Muscle of back (tissue), 11 donors: ENCODE data around the gene ARFGAP3. TPM values are rescaled to one million over a fixed set of nuclear protein-coding genes. Genes with fewer than 3 reads are reported as not detected.

ENCODE experiments used
- DNase-seq, 3 donors: peaks; one replicate each; pipeline versions ENCODE4 v3.0.0 to v3.0.0-alpha.2; 2013
- polyA plus RNA-seq, 10 donors: library from polyadenylated mRNA; unstranded; fragments of 120-200 nt; gene quantifications; one replicate each; pipeline ENCODE4 v1.2.1, GENCODE V29; 2013; ENCODE audit not compliant: insufficient read length in 10 of 10

The ARFGAP3 gene
- polyA plus RNA-seq, 10 donors: 31.2 to 45.6 (median 37.5) TPM

GRCh38 chr22:42865536-42865935 lies 8.5 kb upstream of the ARFGAP3 start:
- DNase-seq: no peak

- peak in 1 of 3 donors; percentile 78 for DNase-seq
Observed at GRCh38 chr22:42863349-42863961, 6.4 kb upstream of the ARFGAP3 start.

- DNase-seq: no peak
Observed at GRCh38 chr22:42862045-42862734, 5.1 kb upstream of the ARFGAP3 start.

- no peak for DNase-seq
Observed at GRCh38 chr22:42860968-42861367, 3.9 kb upstream of the ARFGAP3 start.

DNA sequence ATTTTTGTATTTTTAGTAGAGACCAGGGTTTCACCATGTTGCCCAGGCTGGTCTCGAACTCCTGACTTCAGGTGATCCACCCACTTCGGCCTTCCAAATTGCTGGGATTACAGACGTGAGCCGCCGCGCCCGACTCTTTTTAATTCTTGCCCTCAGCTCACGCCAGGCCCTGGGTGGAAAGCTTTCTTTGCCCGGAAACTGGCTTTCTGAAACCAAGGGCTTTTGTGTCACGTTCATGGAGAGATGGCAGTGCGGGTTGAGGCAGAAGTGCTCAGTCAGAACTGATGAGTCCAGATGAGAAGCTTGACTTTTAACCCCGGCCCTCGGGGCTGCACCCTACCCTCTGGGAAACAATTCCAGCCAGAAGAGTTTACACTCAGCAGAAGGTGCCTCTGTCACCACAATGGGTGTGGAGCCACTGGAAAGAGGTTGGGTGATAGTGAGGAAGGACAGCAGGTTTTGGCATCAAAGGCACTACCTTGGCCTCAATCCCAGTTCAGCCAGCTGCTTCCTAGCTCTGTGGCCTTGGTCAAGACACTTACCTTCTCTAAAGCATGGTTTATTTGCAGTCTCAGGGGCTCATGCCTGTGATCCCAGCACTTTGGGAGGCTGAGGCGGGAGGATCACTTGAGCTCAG lies 890 bp upstream of the ARFGAP3 start:
- peak in 1 of 3 donors; percentile 34 for DNase-seq

- DNase-seq: peak in 2 of 3 donors; percentile 53 to 76
Observed at GRCh38 chr22:42856179-42856864, 751 bp downstream of the ARFGAP3 start.

GRCh38 chr22:42855721-42856120 lies 1.4 kb downstream of the ARFGAP3 start:
- no peak for DNase-seq

- no peak for DNase-seq
Observed at GRCh38 chr22:42855211-42855610, 1.9 kb downstream of the ARFGAP3 start.

DNA sequence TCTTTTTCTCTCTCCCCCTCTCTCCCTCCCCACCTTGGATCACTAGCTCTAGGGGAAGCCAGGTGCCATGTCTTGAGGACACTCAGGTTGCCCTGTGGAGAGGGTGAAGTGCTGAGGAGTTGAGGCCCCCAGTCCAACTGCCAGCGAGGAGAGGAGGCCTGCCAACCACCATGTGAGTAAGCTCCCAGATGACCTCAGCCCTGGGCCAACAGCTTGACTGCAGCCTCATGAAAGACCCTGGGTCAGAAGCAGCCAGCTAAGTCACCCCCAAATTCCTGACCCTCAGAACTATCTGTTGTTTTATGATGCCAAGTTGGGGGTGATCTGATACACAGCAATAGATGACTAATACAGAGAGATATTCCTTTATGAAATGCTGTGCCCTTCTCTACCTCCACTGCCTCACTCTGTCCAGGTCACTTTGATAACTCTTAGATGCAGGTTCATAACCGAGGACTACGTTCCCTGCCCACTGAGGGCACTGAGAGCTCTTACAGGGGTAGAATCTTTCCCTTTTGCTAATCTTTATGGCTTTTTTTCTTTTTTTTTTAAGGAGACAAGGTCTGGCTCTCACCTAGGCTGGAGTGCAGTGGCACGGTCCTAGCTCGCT lies 8.0 kb downstream of the ARFGAP3 start:
- DNase-seq: no peak

- DNase-seq: no peak
Observed at GRCh38 chr22:42847110-42847509, 10.0 kb downstream of the ARFGAP3 start.

DNA sequence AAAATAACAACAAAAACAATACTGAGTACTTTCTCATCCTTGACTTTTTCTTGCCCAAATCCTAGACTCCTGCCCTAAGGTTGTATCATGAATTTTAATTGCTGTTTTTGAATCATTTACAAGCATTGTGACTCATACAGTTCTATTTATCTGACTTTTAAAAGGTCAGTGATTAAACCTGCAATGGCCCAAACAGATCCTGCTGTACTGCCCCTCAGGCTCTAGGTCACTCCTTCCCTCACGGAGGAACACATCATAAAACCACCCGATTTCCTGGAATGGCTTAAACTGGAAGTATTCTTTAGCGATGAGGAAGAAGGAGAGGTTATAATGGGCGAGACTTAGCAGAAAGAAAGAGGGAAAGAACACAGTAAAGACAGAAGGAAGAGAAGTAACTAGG lies 12.3 kb downstream of the ARFGAP3 start:
- DNase-seq: no peak

DNA sequence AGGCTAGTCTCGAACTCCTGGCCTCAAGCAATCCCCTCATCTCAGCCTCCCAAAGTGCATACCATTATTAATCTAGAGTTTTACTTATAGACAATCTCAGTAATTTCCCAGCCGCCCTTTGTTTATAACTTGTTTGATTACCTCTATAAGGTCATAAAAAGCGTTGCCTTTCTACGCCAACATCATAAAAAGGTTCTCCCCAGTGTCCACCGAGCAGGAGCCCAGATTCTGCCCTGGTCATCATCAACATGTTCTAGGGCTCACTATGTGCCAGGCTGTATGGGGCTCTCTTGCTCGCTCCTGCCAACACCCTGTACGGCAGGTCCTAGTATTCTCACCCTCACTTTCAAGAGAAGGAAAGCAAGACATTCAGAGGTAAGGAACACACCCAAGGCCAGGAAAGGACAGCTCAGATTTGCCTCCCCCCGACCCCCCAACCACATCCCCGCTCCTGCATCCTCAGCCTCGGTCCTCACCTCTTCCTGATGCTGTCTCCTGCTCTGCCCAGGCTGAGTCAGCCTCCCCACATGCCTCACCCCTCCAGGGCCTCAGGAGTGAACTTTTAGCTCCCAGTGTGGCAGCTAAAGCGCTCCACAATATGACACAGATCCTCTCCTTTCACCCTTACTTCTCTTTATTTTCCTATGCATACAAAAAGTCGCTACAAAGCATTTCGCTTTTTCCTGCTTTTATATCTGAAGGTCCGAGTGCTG lies 14.3 kb downstream of the ARFGAP3 start:
- DNase-seq: no peak

- DNase-seq: peak in 1 of 3 donors; percentile 40
Observed at GRCh38 chr22:42841444-42841843, 15.6 kb downstream of the ARFGAP3 start.

- DNase-seq: no peak
Observed at GRCh38 chr22:42837556-42837955, 19.5 kb downstream of the ARFGAP3 start.

GRCh38 chr22:42836026-42836425 lies 21.0 kb downstream of the ARFGAP3 start:
- DNase-seq: no peak

DNA sequence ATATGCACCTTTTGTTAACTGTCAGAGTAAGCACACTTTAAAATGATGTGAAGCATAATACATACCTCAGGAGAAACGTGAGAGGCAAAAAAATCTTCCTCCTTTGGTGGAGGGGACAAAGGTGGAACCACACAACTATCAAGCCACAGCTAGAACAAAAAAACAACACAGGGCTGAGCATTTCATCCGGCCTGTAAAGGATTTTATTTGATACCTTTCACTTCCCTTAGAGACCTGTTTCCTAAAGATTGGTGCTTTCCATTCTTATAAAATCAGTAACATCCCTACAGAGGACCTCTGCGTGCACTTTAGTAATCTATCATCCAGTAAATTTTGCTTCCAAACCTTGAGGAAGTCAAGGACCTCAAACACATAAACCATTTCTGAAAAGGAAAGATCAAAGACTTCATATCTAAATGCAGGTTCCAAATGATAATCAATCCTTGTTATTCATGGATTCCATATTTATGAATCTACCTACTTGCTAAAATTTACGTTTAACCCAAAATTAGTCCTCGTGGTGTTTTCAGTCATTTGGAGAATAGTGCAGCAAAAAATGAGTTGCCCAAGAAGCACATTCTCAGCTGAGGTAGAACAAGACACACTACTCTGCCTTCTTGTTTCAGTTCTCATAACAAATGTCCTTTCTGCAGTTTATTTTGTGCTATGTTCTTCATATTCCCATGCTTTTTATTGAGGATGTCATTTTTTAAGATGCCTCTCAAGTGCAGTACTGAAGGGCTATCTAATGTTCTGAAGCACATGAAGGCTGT lies 22.7 kb downstream of the ARFGAP3 start:
- no peak for DNase-seq

DNA sequence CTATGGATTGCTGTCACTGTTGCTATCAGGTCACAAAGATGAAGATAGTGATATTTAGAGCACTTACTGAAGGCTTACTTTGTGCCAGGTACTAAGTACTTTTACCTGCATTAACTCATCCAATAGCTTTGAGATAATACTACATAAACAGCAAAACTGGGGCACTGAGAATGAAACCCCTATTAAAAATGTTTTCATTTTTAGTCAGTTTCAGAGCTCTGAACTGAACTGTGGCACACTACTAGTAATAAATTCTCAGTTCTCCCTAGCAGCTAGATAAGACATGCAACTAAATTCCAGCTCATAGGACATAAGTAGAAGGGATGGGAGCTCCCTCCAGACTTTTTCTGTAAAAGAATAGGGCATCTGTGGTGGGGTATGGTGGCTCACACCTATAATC lies 24.0 kb downstream of the ARFGAP3 start:
- no peak for DNase-seq

DNA sequence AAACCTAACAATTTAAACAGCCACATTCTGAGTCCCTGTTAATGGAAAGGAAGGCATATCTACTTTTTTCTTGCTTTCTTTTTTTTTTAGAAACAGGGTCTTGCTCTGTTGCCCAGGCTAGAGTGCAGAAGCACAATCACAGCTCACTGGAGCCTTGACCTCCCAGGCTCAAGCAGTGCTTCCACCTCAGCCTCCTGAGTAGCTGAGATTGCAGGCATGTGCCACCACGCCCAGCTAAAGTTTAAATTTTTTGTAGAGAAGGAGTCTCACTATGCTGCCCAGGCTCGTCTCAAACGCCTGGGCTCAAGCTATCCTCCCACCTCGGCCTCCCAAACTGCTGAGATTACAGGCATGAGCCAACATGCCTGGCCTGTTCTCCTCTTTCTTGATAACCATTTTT lies 25.4 kb downstream of the ARFGAP3 start:
- no peak for DNase-seq

DNA sequence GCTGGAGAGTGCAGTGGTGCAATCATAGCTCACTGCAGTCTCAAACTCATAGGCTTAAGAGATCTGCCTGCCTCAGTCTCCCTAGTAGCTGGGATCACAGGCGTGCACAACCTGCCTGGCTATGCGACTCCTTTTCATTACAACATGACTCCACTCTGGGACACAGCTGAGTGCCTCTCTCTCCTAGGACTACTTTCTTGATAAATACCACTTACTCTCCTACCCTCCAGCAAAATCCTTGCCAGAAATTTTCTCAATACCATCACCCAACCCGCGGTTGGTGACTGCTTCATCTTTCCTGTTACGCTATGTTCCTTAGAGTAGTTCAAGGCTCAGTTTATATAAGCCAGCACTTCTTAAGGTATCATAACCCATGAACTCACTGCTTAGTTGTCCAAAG lies 26.9 kb downstream of the ARFGAP3 start:
- DNase-seq: no peak

- DNase-seq: no peak
Observed at GRCh38 chr22:42829302-42829701, 27.8 kb downstream of the ARFGAP3 start.

DNA sequence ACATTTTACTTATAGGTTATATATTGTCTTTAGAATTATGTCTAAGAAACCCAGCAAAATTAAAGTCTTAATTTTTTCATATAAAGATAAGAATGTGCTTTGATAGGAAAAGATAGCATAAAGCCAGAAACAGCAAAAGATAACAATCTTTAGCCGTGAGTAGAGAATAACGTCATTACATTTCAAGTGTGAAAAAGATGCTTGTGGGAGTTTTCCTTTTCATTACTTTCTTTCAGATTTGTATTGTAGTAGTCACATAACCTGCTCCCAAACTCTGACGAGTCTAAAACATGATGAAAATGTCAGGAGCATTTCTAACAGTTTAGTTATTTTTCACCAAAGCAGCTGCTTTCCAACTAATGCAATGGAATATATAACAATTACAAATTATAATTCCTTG lies 31.3 kb downstream of the ARFGAP3 start:
- no peak for DNase-seq
